ENCODE measurements around the gene WIPF2.

- TF ChIP-seq POLR2A (IDR thresholded peaks at IDR 0.05) (no peak), CTCF (IDR thresholded peaks at IDR 0.05) (no peak)
These were observed 74.3 kb downstream of the WIPF2 start for GRCh38 chr17:40293363-40293762.

Measured in adrenal gland (tissue), 5 donors.